SK-N-SH (cell line): ENCODE results near the gene TMEM256. TPM values are rescaled to one million over a fixed set of nuclear protein-coding genes. Genes with fewer than 3 reads are reported as not detected.

Source experiments
- CTCF ChIA-PET: fragments of 300-600, 350-600 bp; formaldehyde crosslinking; extraction: SDS; loops from one replicate; lab custom pipeline; 2021; lab: Yijun Ruan, JAX
- POLR2A ChIA-PET: fragments of 350-600 bp; sonication (Branson Sonifier 250); formaldehyde crosslinking; extraction: SDS; loops from one replicate; lab custom pipeline; 2020; ENCODE audit warnings: antibody characterized with exemption, inconsistent platforms; lab: Yijun Ruan, JAX
- DNase-seq: peaks from one replicate; pipeline ENCODE4 v3.0.0; 2012
- H2AFZ ChIP-seq: fragments of 200-600 bp; sonication (generic); 2 replicates; pipeline ENCODE4 v1.8.1; 2016; ENCODE audit warnings: antibody characterized with exemption, mild to moderate bottlenecking, low read depth
- H3F3A ChIP-seq: fragments of 200-600 bp; sonication (generic); replicated peaks from 2 replicates; pipeline ENCODE3; 2016; ENCODE audit warnings: antibody characterized with exemption, mild to moderate bottlenecking; ENCODE audit not compliant: insufficient read depth
- H3K27ac ChIP-seq, 2 experiments: fragments of 200-500 bp in 1 of 2; fragments of 200-600 bp in 1 of 2; sonication (Bioruptor generic) in 1 of 2; sonication (generic), shearing (Covaris generic) in 1 of 2; 2 replicates each; pipeline versions ENCODE4 v1.5.1 to v1.6.1; 2014 to 2016; ENCODE audit warnings: low read depth in 2 of 2, inconsistent platforms in 1 of 2, low read length in 1 of 2, mild to moderate bottlenecking in 1 of 2, mixed read lengths in 1 of 2
- H3K27me3 ChIP-seq: fragments of 200-600 bp; sonication (generic), shearing (Covaris generic); 2 replicates; pipeline ENCODE4 v1.6.1; 2016; ENCODE audit warnings: mixed run types; ENCODE audit not compliant: insufficient read depth
- H3K36me3 ChIP-seq, 2 experiments: fragments of 200-500 bp in 1 of 2; fragments of 200-600 bp in 1 of 2; sonication (Bioruptor generic) in 1 of 2; sonication (generic) in 1 of 2; replicated peaks in 1 of 2; 2 replicates each; pipeline versions ENCODE3 to v1.5.1; 2014 to 2016; ENCODE audit warnings: low read length in 1 of 2, mild to moderate bottlenecking in 1 of 2; ENCODE audit not compliant: insufficient read depth in 2 of 2, control insufficient read depth in 1 of 2
- H3K4me1 ChIP-seq, 2 experiments: fragments of 200-500 bp in 1 of 2; fragments of 200-600 bp in 1 of 2; sonication (Bioruptor generic) in 1 of 2; sonication (generic), shearing (Covaris generic) in 1 of 2; 2 replicates each; pipeline versions ENCODE4 v1.5.1 to v1.6.1; 2014 to 2016; ENCODE audit warnings: low read depth in 1 of 2, low read length in 1 of 2, mixed run types in 1 of 2; ENCODE audit not compliant: insufficient read depth in 2 of 2, control insufficient read depth in 1 of 2
- H3K4me2 ChIP-seq: fragments of 200-600 bp; sonication (generic), shearing (Covaris generic); 2 replicates; pipeline ENCODE4 v1.6.1; 2017; ENCODE audit warnings: mixed run types
- H3K4me3 ChIP-seq, 2 experiments: fragments of 200-500 bp in 1 of 2; fragments of 200-600 bp in 1 of 2; sonication (Bioruptor generic) in 1 of 2; sonication (generic), shearing (Covaris generic) in 1 of 2; 2 replicates each; pipeline versions ENCODE4 v1.5.1 to v1.8.1; 2014 to 2016; ENCODE audit warnings: low read depth in 2 of 2, inconsistent platforms in 1 of 2, low read length in 1 of 2, mild to moderate bottlenecking in 1 of 2, mixed read lengths in 1 of 2, moderate library complexity in 1 of 2
- H3K79me2 ChIP-seq: fragments of 200-600 bp; sonication (generic); 2 replicates; pipeline ENCODE4 v1.8.1; 2017; ENCODE audit warnings: mild to moderate bottlenecking; ENCODE audit not compliant: insufficient read depth
- H3K9ac ChIP-seq: fragments of 200-600 bp; sonication (generic); 2 replicates; pipeline ENCODE4 v1.6.1; 2017; ENCODE audit warnings: mixed run types
- H3K9me2 ChIP-seq: fragments of 200-600 bp; sonication (generic); 2 replicates; pipeline ENCODE4 v1.6.1; 2017; ENCODE audit warnings: mixed run types
- H3K9me3 ChIP-seq: fragments of 200-600 bp; sonication (generic); 2 replicates; pipeline ENCODE4 v1.6.1; 2017; ENCODE audit warnings: mixed run types, mild to moderate bottlenecking, moderate library complexity
- H4K20me1 ChIP-seq: fragments of 200-600 bp; sonication (generic); 2 replicates; pipeline ENCODE4 v1.6.1; 2017; ENCODE audit warnings: mild to moderate bottlenecking, mixed run types; ENCODE audit not compliant: insufficient read depth
- ELF1 ChIP-seq: IDR thresholded peaks from 2 replicates; pipeline ENCODE4 v1.4.0; 2012
- EP300 ChIP-seq, 2 experiments: IDR thresholded peaks; 2 replicates each; pipeline versions ENCODE4 v1.4.0 to v1.6.1; 2012; ENCODE audit warnings: borderline replicate concordance in 1 of 2, low read depth in 1 of 2, low read length in 1 of 2
- FOSL2 ChIP-seq: IDR thresholded peaks from 2 replicates; pipeline ENCODE4 v1.4.0; 2012; ENCODE audit warnings: low read depth, mild to moderate bottlenecking, moderate library complexity, borderline replicate concordance
- GABPA ChIP-seq: IDR thresholded peaks from 2 replicates; pipeline ENCODE4 v1.4.0; 2012; ENCODE audit warnings: low read depth, mild to moderate bottlenecking
- IRF3 ChIP-seq: fragments of 150-350 bp; IDR thresholded peaks from 2 replicates; pipeline ENCODE4 v1.6.1; 2016; ENCODE audit warnings: mild to moderate bottlenecking, low read depth, low read length
- JUND ChIP-seq: IDR thresholded peaks from 2 replicates; pipeline ENCODE4 v1.4.0; 2012
- MAX ChIP-seq: IDR thresholded peaks from 2 replicates; pipeline ENCODE4 v1.4.0; 2012; ENCODE audit warnings: low read depth
- MXI1 ChIP-seq: IDR thresholded peaks from 2 replicates; pipeline ENCODE4 v1.6.1; 2012; ENCODE audit warnings: mild to moderate bottlenecking, low read depth, low read length, improper control_type of control experiment
- NRF1 ChIP-seq: IDR thresholded peaks from 2 replicates; pipeline ENCODE4 v1.6.1; 2012; ENCODE audit warnings: low read depth, mild to moderate bottlenecking, low read length
- POLR2AphosphoS5 ChIP-seq: IDR thresholded peaks from 2 replicates; pipeline ENCODE4 v1.6.1; 2012; ENCODE audit warnings: low read depth, low read length
- RAD21 ChIP-seq: IDR thresholded peaks from 2 replicates; pipeline ENCODE4 v1.6.1; 2012; ENCODE audit warnings: mild to moderate bottlenecking, low read length
- RCOR1 ChIP-seq: fragments of 150-350 bp; IDR thresholded peaks from 2 replicates; pipeline ENCODE4 v1.6.1; 2017; ENCODE audit warnings: antibody characterized with exemption, low read length
- REST ChIP-seq: IDR thresholded peaks from 2 replicates; pipeline ENCODE4 v1.6.1; 2012; ENCODE audit warnings: mild to moderate bottlenecking, low read depth, low read length, moderate library complexity
- RXRA ChIP-seq: IDR thresholded peaks from 2 replicates; pipeline ENCODE4 v1.4.0; 2012; ENCODE audit warnings: low read depth, mild to moderate bottlenecking, borderline replicate concordance
- TAF1 ChIP-seq: IDR thresholded peaks from 2 replicates; pipeline ENCODE4 v1.6.1; 2012; ENCODE audit warnings: low read depth, mild to moderate bottlenecking, low read length, moderate library complexity, borderline replicate concordance
- TCF12 ChIP-seq: IDR thresholded peaks from 2 replicates; pipeline ENCODE4 v1.4.0; 2012
- YY1 ChIP-seq: IDR thresholded peaks from 2 replicates; pipeline ENCODE4 v1.4.0; 2012; ENCODE audit warnings: low read depth, mild to moderate bottlenecking
- WGBS: methylation state at CpG from one replicate; pipeline ENCODE4 v1.1.6; 2017; ENCODE audit warnings: low lambda C conversion rate; 5-methylcytosine and 5-hydroxymethylcytosine counted together
- polyA plus RNA-seq, 3 experiments: library from polyadenylated mRNA; depleted of rRNA; stranded (reverse); fragments of >200 nt; gene quantifications; 2 replicates each; pipeline ENCODE4 v1.2.3, GENCODE V29; 2012
- TF ChIP-seq, protein P1 (sequence below): IDR thresholded peaks from 2 replicates; pipeline ENCODE4; 2012
- TF ChIP-seq, protein P2 (sequence below): fragments of 200-600 bp; sonication (generic); IDR thresholded peaks from 2 replicates; pipeline ENCODE4 v1.6.1; 2017; ENCODE audit warnings: antibody characterized with exemption, mild to moderate bottlenecking, moderate library complexity

Gene TMEM256
- polyA plus RNA-seq, 1 of the 3 experiments (the other 2 are of a cell fraction) = 213 TPM

DNA sequence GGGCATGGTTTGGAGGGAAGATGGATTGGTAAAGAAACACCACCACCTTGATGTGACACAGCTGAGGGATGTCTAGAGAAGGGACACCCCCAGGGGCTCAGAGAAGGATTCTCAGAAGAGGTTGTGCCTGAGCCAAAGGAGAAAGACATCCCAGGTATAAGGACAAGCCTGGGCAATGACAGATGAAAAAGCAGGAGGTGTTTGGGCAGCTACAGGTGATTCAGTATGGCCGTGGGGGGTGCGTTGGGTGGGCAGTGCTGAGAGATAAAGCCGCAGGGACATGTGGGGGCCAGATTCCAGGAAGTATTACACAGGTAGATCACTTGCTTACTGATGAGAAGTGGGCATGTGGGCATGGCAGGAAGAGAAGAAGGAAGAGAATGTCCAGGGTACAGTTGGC is 42.0 kb downstream of the TMEM256 start:
- no peak overlapping the region for H3K27ac ChIP-seq
- H3K4me3 ChIP-seq = no peak overlapping the region
- CTCF ChIA-PET = interaction anchor here (0.6 to 2.6 kb wide), 5 partner anchors 9 to 199 kb away, joined by 3 to 13 read pairs (median 9); partner anchors contain the start of genes KCTD11 and TMEM256
- no peaks in the 10 kb centered on the region for H3K4me1 ChIP-seq
- H3F3A ChIP-seq = no peaks in the 10 kb centered on the region
- no peaks in the 10 kb centered on the region for H3K79me2 ChIP-seq
- H2AFZ ChIP-seq = no peak overlapping the region
- no peak for TF ChIP-seq IRF3
- no peak for TF ChIP-seq RCOR1
- no peak for TF ChIP-seq GABPA
- TF ChIP-seq NRF1 = no peak
- no peak for TF ChIP-seq YY1
- no peak for TF ChIP-seq MAX
- no peak for TF ChIP-seq RXRA
- no peak for TF ChIP-seq ELF1
- TF ChIP-seq, protein P1, sequence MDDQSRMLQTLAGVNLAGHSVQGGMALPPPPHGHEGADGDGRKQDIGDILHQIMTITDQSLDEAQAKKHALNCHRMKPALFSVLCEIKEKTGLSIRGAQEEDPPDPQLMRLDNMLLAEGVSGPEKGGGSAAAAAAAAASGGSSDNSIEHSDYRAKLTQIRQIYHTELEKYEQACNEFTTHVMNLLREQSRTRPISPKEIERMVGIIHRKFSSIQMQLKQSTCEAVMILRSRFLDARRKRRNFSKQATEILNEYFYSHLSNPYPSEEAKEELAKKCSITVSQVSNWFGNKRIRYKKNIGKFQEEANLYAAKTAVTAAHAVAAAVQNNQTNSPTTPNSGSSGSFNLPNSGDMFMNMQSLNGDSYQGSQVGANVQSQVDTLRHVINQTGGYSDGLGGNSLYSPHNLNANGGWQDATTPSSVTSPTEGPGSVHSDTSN = no peak
- TF ChIP-seq REST = no peak
- no peak for TF ChIP-seq EP300 (IDR thresholded peaks at IDR 0.05; ENCODE audit: borderline replicate concordance in 1 of 2, low read depth in 1 of 2, low read length in 1 of 2)
- no peak for TF ChIP-seq RAD21
- no peak for TF ChIP-seq TAF1
- no peak for TF ChIP-seq POLR2AphosphoS5
- no peak for TF ChIP-seq FOSL2
- TF ChIP-seq TCF12 = no peak
- TF ChIP-seq, protein P2, sequence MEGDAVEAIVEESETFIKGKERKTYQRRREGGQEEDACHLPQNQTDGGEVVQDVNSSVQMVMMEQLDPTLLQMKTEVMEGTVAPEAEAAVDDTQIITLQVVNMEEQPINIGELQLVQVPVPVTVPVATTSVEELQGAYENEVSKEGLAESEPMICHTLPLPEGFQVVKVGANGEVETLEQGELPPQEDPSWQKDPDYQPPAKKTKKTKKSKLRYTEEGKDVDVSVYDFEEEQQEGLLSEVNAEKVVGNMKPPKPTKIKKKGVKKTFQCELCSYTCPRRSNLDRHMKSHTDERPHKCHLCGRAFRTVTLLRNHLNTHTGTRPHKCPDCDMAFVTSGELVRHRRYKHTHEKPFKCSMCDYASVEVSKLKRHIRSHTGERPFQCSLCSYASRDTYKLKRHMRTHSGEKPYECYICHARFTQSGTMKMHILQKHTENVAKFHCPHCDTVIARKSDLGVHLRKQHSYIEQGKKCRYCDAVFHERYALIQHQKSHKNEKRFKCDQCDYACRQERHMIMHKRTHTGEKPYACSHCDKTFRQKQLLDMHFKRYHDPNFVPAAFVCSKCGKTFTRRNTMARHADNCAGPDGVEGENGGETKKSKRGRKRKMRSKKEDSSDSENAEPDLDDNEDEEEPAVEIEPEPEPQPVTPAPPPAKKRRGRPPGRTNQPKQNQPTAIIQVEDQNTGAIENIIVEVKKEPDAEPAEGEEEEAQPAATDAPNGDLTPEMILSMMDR = no peak
- no peak for TF ChIP-seq JUND
- no peak for TF ChIP-seq MXI1
- H3K4me2 ChIP-seq = no peak overlapping the region
- no peaks in the 10 kb centered on the region for H3K9me2 ChIP-seq
- H4K20me1 ChIP-seq = no peaks in the 10 kb centered on the region
- no peaks in the 10 kb centered on the region for H3K9me3 ChIP-seq
- DNase-seq = no peak
- 35% methylated on average over 3 of the region's 3 CpGs for WGBS
- H3K9ac ChIP-seq = no peak overlapping the region
- no peaks in the 10 kb centered on the region for H3K36me3 ChIP-seq
- POLR2A ChIA-PET = no interaction called here
- H3K27me3 ChIP-seq = no peaks in the 10 kb centered on the region
